LNCaP clone FGC (cell line): ENCODE results near the gene RTP1.

Experiments
- DNase-seq: peaks from one replicate; pipeline ENCODE4 v3.0.0-alpha.2; 2011; ENCODE audit warnings: low read depth
- H3K4me3 ChIP-seq: 2 replicates; pipeline ENCODE4 v1.5.1; 2011; ENCODE audit warnings: mild to moderate bottlenecking, low read depth, low read length, control low read depth
- TF ChIP-seq, protein P1 (sequence below): IDR thresholded peaks from 2 replicates; pipeline ENCODE4 v1.5.1; 2012; ENCODE audit warnings: mild to moderate bottlenecking; ENCODE audit not compliant: control insufficient read depth, insufficient read depth; ENCODE audit errors: extremely low read depth

RTP1 gene

DNA sequence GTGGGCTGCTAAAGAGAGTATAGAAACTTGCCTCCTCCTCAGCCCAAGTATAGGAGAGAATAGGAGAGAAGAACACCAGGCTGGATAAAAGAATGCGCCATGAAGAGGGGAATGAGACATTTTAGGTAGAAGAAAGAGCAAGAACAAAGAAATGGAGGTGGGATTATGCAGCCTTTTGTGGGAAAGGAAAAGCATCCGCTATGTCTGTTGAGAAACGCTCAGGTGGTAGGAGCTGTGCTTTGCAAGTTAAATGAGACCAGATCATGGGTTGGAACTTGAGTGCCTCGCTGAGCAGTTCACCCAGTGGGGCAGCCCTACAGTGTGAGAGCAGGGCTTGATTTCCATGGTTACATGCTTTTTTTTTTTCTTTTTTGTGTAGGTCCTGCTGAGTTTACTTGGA, 11.5 kb upstream of the RTP1 start:
- TF ChIP-seq, protein P1, sequence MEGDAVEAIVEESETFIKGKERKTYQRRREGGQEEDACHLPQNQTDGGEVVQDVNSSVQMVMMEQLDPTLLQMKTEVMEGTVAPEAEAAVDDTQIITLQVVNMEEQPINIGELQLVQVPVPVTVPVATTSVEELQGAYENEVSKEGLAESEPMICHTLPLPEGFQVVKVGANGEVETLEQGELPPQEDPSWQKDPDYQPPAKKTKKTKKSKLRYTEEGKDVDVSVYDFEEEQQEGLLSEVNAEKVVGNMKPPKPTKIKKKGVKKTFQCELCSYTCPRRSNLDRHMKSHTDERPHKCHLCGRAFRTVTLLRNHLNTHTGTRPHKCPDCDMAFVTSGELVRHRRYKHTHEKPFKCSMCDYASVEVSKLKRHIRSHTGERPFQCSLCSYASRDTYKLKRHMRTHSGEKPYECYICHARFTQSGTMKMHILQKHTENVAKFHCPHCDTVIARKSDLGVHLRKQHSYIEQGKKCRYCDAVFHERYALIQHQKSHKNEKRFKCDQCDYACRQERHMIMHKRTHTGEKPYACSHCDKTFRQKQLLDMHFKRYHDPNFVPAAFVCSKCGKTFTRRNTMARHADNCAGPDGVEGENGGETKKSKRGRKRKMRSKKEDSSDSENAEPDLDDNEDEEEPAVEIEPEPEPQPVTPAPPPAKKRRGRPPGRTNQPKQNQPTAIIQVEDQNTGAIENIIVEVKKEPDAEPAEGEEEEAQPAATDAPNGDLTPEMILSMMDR: no peak
- DNase-seq: no peak
- no peak overlapping the region for H3K4me3 ChIP-seq

DNA sequence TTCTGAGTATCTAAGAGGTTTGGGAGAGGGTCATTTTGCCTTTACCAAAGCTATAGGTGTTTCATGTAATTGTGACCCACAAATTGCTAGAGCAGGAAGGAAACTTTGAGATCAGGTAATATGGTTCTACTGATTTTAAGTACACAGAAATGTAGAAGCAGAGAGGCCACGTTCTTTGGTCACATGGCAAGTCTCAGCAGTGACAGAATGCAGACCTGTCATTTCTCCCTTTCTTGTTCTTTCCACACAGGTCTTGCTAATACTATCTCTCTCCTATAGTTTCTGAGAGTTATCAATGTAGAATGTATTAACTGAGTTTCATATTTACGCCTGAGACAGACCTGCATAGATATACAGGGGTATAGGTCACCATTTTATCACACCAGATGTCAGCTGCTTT, 10.9 kb upstream of the RTP1 start:
- H3K4me3 ChIP-seq: no peak overlapping the region
- no peak for DNase-seq
- TF ChIP-seq, protein P1: no peak

DNA sequence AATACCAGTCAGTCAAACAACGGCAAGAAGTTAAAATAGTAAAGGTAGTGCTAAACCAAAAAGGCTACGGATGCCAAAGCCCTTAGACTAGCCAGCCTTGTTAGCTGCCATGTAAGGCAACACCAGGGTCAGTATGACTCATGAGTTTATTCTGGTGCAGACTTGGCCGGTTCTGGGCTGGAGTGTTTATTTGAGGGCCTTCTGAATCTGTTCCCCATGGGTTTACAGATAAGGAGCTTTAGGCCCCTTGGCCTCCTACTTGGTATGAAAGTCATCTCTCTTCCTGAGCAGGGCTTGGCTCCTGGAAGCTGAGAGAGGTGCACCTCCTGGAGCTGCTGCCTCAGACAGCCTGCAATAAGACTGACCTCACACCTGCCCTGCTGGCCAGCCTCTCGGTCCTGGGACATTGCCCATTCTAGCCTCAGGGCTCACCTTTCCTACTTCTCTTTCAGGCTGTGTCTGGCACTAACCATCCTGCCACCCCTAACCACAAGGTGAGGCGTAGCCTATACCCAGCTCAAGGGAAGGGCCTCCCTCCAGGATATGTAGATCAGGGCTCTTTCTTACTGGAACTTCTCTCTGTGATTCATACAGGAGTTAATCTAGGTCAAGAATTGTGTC, 10.4 kb upstream of the RTP1 start:
- DNase-seq: no peak
- TF ChIP-seq, protein P1: no peak
- H3K4me3 ChIP-seq: no peak overlapping the region

DNA sequence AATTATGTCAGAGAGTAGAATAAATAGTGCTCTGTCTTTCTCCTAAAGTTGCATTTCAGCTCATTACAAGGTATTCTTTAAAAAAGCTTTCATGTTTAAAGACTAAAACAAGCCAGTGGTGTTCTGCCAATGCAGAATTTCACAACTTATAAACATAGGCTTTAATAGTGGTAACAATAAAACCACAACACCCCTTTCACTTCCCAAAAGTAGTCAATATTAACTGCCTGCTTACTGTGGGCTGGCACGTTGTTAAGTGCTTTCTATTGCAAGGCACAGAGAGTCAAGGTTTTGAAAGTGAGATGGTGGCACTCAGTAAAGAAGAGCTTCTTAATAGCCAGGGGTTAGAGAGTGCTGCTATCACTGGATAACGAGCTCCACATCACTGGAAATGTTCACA, 8.4 kb upstream of the RTP1 start:
- TF ChIP-seq, protein P1: no peak
- DNase-seq: no peak
- no peak overlapping the region for H3K4me3 ChIP-seq

DNA sequence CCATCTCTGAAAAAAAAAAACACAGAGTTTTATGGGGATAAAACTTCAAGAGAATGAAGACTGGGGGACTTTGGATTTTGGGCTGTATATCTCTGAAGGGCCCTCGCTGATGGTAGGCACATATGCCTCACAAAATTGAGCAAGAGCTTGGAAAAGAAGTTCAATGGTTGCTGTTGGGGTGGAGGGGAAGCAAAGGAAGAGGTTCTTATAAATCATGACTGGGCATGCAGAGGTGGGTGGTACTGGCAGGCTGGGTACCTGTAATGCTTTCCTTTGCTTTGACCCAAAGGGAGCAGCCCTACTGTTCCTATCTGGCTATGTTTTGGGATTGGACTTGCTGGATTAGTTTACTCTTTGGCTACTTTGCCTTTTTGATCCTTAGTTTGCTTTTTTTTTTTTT, 6.0 kb upstream of the RTP1 start:
- TF ChIP-seq, protein P1: no peak
- H3K4me3 ChIP-seq: no peak overlapping the region
- no peak for DNase-seq

DNA sequence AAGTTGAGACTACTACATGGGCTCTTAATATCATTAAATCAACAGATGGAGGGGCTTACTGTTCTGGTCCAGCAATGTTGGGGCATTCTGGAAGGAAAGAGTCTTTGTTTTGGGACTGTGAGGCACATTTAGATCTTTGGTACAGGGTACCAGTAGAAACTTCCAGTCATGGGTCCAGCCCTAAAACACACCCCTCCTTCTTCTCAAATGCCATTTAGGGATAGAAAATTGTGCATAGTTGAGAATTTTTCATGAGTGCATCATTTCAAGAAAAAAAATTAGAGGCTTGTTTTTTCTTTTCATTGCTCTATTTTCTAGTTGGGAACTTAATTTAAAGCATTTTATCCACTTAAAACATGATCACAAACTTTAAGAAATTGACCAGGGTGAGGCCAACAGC, 4.1 kb upstream of the RTP1 start:
- H3K4me3 ChIP-seq: no peak overlapping the region
- no peak for DNase-seq
- TF ChIP-seq, protein P1: no peak
